HCT116 (cell line): ENCODE data around the gene FARSA. TPM values are rescaled to one million over a fixed set of nuclear protein-coding genes. Genes with fewer than 3 reads are reported as not detected.

Experiments used
- ATAC-seq: fragments of 200-7000 bp; cut with Tn5 transposase; 2 replicates; pipeline ENCODE4 v1.9.1; 2020; ENCODE audit warnings: mild to moderate bottlenecking, moderate library complexity
- BruUV-seq: library from RNA; stranded (reverse); fragments of 400-500 nt; replicated peaks from 2 replicates; lab custom pipeline; 2021; lab: Mats Ljungman, UMichigan
- CTCF ChIA-PET: fragments of 300-600 bp; sonication (Branson Sonifier 250); formaldehyde crosslinking; loops from one replicate; lab custom pipeline; 2021; ENCODE audit warnings: antibody characterized with exemption; lab: Charles Lee
- POLR2A ChIA-PET: fragments of 300-600, 350-600 bp; sonication (Branson Sonifier 250); formaldehyde crosslinking; loops from one replicate; lab custom pipeline; 2021; ENCODE audit warnings: antibody characterized with exemption; lab: Charles Lee
- RAD21 ChIA-PET, 2 experiments: fragments of 300-600 bp; sonication (Branson Sonifier 250); formaldehyde crosslinking; loops; one replicate each; lab custom pipeline; 2023; ENCODE audit warnings: low total read pairs in 2 of 2; ENCODE audit not compliant: uncharacterized antibody in 2 of 2, unreplicated experiment in 2 of 2, low non-redundant PET in 1 of 2; lab: Charles Lee
- DNase-seq: peaks from one replicate; pipeline ENCODE4 v3.0.0-alpha.2; 2010; ENCODE audit warnings: low read depth, low spot score
- H2AFZ ChIP-seq: fragments of 200-600 bp; shearing (Covaris generic), sonication (generic); 2 replicates; pipeline ENCODE4 v1.6.1; 2017; ENCODE audit warnings: low read depth, mixed run types, mixed read lengths, antibody characterized with exemption, low read length; ENCODE audit not compliant: poor library complexity, severe bottlenecking
- H3K27ac ChIP-seq: 2 replicates; pipeline ENCODE4 v1.5.1; 2012; ENCODE audit warnings: low read depth, low read length
- H3K27me3 ChIP-seq: fragments of 200-600 bp; sonication (generic); 2 replicates; pipeline ENCODE4 v1.6.1; 2016; ENCODE audit warnings: mixed run types, low read length, mixed read lengths; ENCODE audit not compliant: insufficient read depth
- H3K36me3 ChIP-seq, 2 experiments: fragments of 200-500 bp in 1 of 2; fragments of 200-600 bp in 1 of 2; sonication (Bioruptor generic) in 1 of 2; sonication (generic) in 1 of 2; 2 replicates each; pipeline versions ENCODE4 v1.5.1 to v1.6.1; 2014 to 2016; ENCODE audit warnings: low read length in 2 of 2, inconsistent platforms in 1 of 2, mixed read lengths in 1 of 2, mixed run types in 1 of 2; ENCODE audit not compliant: insufficient read depth in 2 of 2, control insufficient read depth in 1 of 2
- H3K4me1 ChIP-seq, 2 experiments: fragments of 200-600 bp in 1 of 2; sonication (generic) in 1 of 2; 2 replicates each; pipeline versions ENCODE4 v1.5.1 to v1.6.1; 2012 to 2017; ENCODE audit warnings: low read length in 2 of 2, inconsistent platforms in 1 of 2, mild to moderate bottlenecking in 1 of 2, mixed read lengths in 1 of 2, mixed run types in 1 of 2, moderate library complexity in 1 of 2; ENCODE audit not compliant: insufficient read depth in 2 of 2, control insufficient read depth in 1 of 2
- H3K4me2 ChIP-seq: fragments of 200-600 bp; sonication (generic); 2 replicates; pipeline ENCODE4 v1.6.1; 2017; ENCODE audit warnings: mixed run types, low read length, mixed read lengths
- H3K4me3 ChIP-seq, 2 experiments: fragments of 200-600 bp in 1 of 2; sonication (generic) in 1 of 2; replicated peaks in 1 of 2; 2 replicates each; pipeline ENCODE4 v1.5.1; 2011 to 2016; ENCODE audit warnings: low read length in 2 of 2, control low read depth in 1 of 2, low read depth in 1 of 2, mild to moderate bottlenecking in 1 of 2, mixed read lengths in 1 of 2, mixed run types in 1 of 2
- H3K79me2 ChIP-seq: fragments of 200-600 bp; sonication (generic); 2 replicates; pipeline ENCODE4 v1.6.1; 2017; ENCODE audit warnings: mild to moderate bottlenecking, mixed run types, low read length, moderate library complexity, mixed read lengths; ENCODE audit not compliant: insufficient read depth
- H3K9ac ChIP-seq: fragments of 200-600 bp; sonication (generic); 2 replicates; pipeline ENCODE4 v1.6.1; 2016; ENCODE audit warnings: low read length, mixed read lengths
- H3K9me2 ChIP-seq: fragments of 200-600 bp; sonication (generic), shearing (Covaris generic); 2 replicates; pipeline ENCODE4 v1.6.1; 2017; ENCODE audit warnings: mixed run types, mild to moderate bottlenecking, moderate library complexity; ENCODE audit not compliant: insufficient read depth
- H3K9me3 ChIP-seq, 2 experiments: fragments of 200-500 bp in 1 of 2; fragments of 200-600 bp in 1 of 2; sonication (Bioruptor generic) in 1 of 2; sonication (generic) in 1 of 2; 2 replicates each; pipeline ENCODE4 v1.6.1; 2014 to 2017; ENCODE audit warnings: low read length in 2 of 2, mixed read lengths in 2 of 2, inconsistent platforms in 1 of 2, low read depth in 1 of 2, mild to moderate bottlenecking in 1 of 2, mixed run types in 1 of 2, moderate library complexity in 1 of 2; ENCODE audit not compliant: control insufficient read depth in 1 of 2, insufficient read depth in 1 of 2
- H4K20me1 ChIP-seq: fragments of 200-600 bp; sonication (generic), shearing (Covaris generic); 2 replicates; pipeline ENCODE4 v1.6.1; 2017; ENCODE audit warnings: mixed run types, mild to moderate bottlenecking, moderate library complexity; ENCODE audit not compliant: insufficient read depth
- ATF3 ChIP-seq: IDR thresholded peaks from 2 replicates; pipeline ENCODE4 v1.6.1; 2012
- CBX3 ChIP-seq: IDR thresholded peaks from 2 replicates; pipeline ENCODE4 v1.6.1; 2012; ENCODE audit warnings: low read depth
- CEBPB ChIP-seq: IDR thresholded peaks from 2 replicates; pipeline ENCODE4 v1.6.1; 2012; ENCODE audit warnings: low read depth
- JUND ChIP-seq: IDR thresholded peaks from 2 replicates; pipeline ENCODE4 v1.6.1; 2012
- RAD21 ChIP-seq: IDR thresholded peaks from 2 replicates; pipeline ENCODE4 v1.6.1; 2012; ENCODE audit warnings: low read depth, mild to moderate bottlenecking
- TCF7L2 ChIP-seq: IDR thresholded peaks from 2 replicates; pipeline ENCODE4 v1.7.0; 2011; ENCODE audit warnings: borderline replicate concordance, inconsistent platforms; ENCODE audit not compliant: insufficient read depth, insufficient read length; ENCODE audit errors: extremely low read depth
- ZFX ChIP-seq: fragments of 450-650 bp; IDR thresholded peaks from 2 replicates; pipeline ENCODE4 v1.6.1; 2017
- intact Hi-C: fragments of 100-400 bp; cut with micrococcal nuclease; formaldehyde crosslinking; loops from 2 replicates; pipeline ENCODE4 v1.10.0; 2022
- total RNA-seq: library from RNA; stranded (reverse); gene quantifications from one replicate; pipeline ENCODE4 v1.2.1, GENCODE V29; 2021; ENCODE audit not compliant: unreplicated experiment
- TF ChIP-seq, protein P1 (sequence below): IDR thresholded peaks from 2 replicates; pipeline ENCODE4 v1.6.1; 2012; ENCODE audit warnings: low read depth

The FARSA gene
- total RNA-seq, 1 experiment from 2014 or later, result 129 TPM

DNA sequence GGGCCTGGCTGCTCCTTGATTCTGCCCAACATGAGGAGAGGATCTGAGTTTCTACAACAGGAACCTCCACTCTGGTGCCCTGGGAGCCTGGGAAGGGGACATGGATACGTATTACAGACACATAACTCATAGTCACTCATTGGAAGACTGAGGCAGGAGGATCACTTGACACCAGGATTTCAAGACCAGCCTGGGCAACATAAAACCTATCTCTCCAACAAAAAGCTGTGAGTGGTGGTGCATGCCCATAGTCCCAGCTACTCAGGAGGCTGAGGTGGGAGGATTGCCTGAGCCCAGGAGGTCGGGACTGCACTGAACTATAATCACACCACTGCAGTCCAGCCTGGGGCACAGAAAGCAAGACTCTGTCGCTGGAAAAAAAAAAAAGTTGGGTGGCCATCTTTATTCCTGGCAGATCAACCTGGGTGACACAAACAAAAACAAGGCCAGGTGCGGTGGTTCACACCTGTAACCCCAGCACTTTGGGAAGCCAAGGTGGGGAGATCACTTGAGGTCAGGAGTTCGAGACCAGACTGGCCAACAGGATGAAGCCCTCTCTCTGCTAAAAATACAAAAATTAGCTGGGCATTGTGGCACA is 45.4 kb downstream of the FARSA start:
- Histone ChIP-seq H3K4me3 (no peak overlapping the region), H3K79me2 (peaks cover 9% of the 10 kb centered on the region; the same call in 1 of the 2 replicates), H3K4me2 (no peak overlapping the region), H3K9me2 (no peaks in the 10 kb centered on the region), H3K27me3 (no peaks in the 10 kb centered on the region), H3K9ac (no peak overlapping the region), H3K9me3 (peaks cover 0 to 14% of the 10 kb centered on the region in 2 experiments; a peak in 2 of 4 replicates), H3K27ac (no peak overlapping the region), H2AFZ (no peak overlapping the region), H4K20me1 (no peaks in the 10 kb centered on the region), H3K36me3 (peaks cover 0 to under 1% of the 10 kb centered on the region in 2 experiments; a peak in 1 of 4 replicates), H3K4me1 (peaks cover 8 to 17% of the 10 kb centered on the region in 2 experiments; a peak in 3 of 4 replicates)
- no TSS peak for BruUV-seq
- ChIA-PET RAD21 (no interaction called here), CTCF (no interaction called here), POLR2A (no interaction called here)
- intact Hi-C loops, result no loop called here
- no peak for TF ChIP-seq ZFX
- TF ChIP-seq ATF3, result no peak
- TF ChIP-seq CBX3, result no peak
- TF ChIP-seq JUND, result no peak
- TF ChIP-seq CEBPB, result no peak
- no peak for TF ChIP-seq TCF7L2
- TF ChIP-seq RAD21, result no peak
- TF ChIP-seq, protein P1, sequence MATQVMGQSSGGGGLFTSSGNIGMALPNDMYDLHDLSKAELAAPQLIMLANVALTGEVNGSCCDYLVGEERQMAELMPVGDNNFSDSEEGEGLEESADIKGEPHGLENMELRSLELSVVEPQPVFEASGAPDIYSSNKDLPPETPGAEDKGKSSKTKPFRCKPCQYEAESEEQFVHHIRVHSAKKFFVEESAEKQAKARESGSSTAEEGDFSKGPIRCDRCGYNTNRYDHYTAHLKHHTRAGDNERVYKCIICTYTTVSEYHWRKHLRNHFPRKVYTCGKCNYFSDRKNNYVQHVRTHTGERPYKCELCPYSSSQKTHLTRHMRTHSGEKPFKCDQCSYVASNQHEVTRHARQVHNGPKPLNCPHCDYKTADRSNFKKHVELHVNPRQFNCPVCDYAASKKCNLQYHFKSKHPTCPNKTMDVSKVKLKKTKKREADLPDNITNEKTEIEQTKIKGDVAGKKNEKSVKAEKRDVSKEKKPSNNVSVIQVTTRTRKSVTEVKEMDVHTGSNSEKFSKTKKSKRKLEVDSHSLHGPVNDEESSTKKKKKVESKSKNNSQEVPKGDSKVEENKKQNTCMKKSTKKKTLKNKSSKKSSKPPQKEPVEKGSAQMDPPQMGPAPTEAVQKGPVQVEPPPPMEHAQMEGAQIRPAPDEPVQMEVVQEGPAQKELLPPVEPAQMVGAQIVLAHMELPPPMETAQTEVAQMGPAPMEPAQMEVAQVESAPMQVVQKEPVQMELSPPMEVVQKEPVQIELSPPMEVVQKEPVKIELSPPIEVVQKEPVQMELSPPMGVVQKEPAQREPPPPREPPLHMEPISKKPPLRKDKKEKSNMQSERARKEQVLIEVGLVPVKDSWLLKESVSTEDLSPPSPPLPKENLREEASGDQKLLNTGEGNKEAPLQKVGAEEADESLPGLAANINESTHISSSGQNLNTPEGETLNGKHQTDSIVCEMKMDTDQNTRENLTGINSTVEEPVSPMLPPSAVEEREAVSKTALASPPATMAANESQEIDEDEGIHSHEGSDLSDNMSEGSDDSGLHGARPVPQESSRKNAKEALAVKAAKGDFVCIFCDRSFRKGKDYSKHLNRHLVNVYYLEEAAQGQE, result no peak
- DNase-seq, result no peak
- ATAC-seq, result no peak
